Activated CD4-positive, alpha-beta T cell treated with anti-CD3 and anti-CD28 coated beads for 36 hours (primary cell): ENCODE measurements around the gene EEFSEC. TPM values are rescaled to one million over a fixed set of nuclear protein-coding genes. Genes with fewer than 3 reads are reported as not detected.
A peak's percentile ranks its signal among the peaks of the same experiment; 100 is the strongest.

Experiments used
- ATAC-seq: fragments of 200-7000 bp; cut with Tn5 transposase; one replicate; pipeline ENCODE4 v1.10.0; 2021; ENCODE audit warnings: mild to moderate bottlenecking, moderate library complexity
- CTCF ChIA-PET: fragments of 350-600 bp; sonication (Branson Sonifier 250); formaldehyde crosslinking; loops from one replicate; lab custom pipeline; 2021; ENCODE audit warnings: antibody characterized with exemption; lab: Charles Lee
- POLR2A ChIA-PET: fragments of 350-600 bp; sonication (Branson Sonifier 250); formaldehyde crosslinking; loops from one replicate; lab custom pipeline; 2021; ENCODE audit warnings: antibody characterized with exemption, inconsistent platforms; lab: Charles Lee
- DNase-seq: peaks from one replicate; pipeline ENCODE4 v3.0.0-alpha.2; 2020
- H3K27ac Mint-ChIP-seq: one replicate; pipeline ENCODE4 v1.8.0; 2021; ENCODE audit warnings: mixed read lengths
- H3K27me3 Mint-ChIP-seq: one replicate; pipeline ENCODE4 v1.8.0; 2021; ENCODE audit warnings: mixed read lengths
- H3K36me3 Mint-ChIP-seq: one replicate; pipeline ENCODE4 v1.8.0; 2021; ENCODE audit warnings: low read depth, mixed read lengths
- H3K4me1 Mint-ChIP-seq: one replicate; pipeline ENCODE4 v1.8.0; 2021; ENCODE audit warnings: mixed read lengths
- H3K4me3 Mint-ChIP-seq: one replicate; pipeline ENCODE4 v1.8.0; 2021; ENCODE audit warnings: mild to moderate bottlenecking, moderate library complexity, mixed read lengths
- H3K9me3 Mint-ChIP-seq: one replicate; pipeline ENCODE4 v1.8.0; 2021; ENCODE audit warnings: low read depth, mixed read lengths
- intact Hi-C, 2 experiments: fragments of 100-400 bp; cut with DNase I in 1 of 2; cut with micrococcal nuclease in 1 of 2; formaldehyde crosslinking; loops; one replicate each; pipeline versions ENCODE4 v1.14.2 to v1.15.1; 2022 to 2024; cut with DNase I, micrococcal nuclease
- total RNA-seq, 2 experiments: library from RNA; stranded (reverse); gene quantifications; one replicate each; pipeline ENCODE4 v1.2.3, GENCODE V29; 2021

EEFSEC gene
- total RNA-seq, 2 experiments from 2014 or later: 19.6 to 20.7 TPM

GRCh38 chr3:128269796-128270195 lies 116.5 kb downstream of the EEFSEC start:
- Mint-ChIP-seq H3K36me3 (peaks cover 6% of the 10 kb centered on the region), H3K27ac (no peak overlapping the region), H3K4me3 (no peak overlapping the region), H3K4me1 (no peaks in the 10 kb centered on the region), H3K27me3 (no peaks in the 10 kb centered on the region), H3K9me3 (no peaks in the 10 kb centered on the region)
- CTCF ChIA-PET: interaction anchor here (1.1 kb wide), 1 partner anchor 27 kb away, joined by 3 read pairs; no protein-coding TSS in a partner anchor
- POLR2A ChIA-PET: no interaction called here
- ATAC-seq (no peak), DNase-seq (no peak)
- intact Hi-C loops: no loop called here

- Mint-ChIP-seq H3K27ac (no peak overlapping the region), H3K36me3 (peaks cover 6% of the 10 kb centered on the region), H3K4me1 (no peaks in the 10 kb centered on the region), H3K4me3 (no peak overlapping the region), H3K9me3 (no peaks in the 10 kb centered on the region), H3K27me3 (no peaks in the 10 kb centered on the region)
- CTCF ChIA-PET: interaction anchor here (1.1 kb wide), 1 partner anchor 28 kb away, joined by 3 read pairs; no protein-coding TSS in a partner anchor
- intact Hi-C loops: no loop called here
- DNase-seq (no peak), ATAC-seq (no peak)
- POLR2A ChIA-PET: no interaction called here
Measured at GRCh38 chr3:128270559-128271492, 117.5 kb downstream of the EEFSEC start.

GRCh38 chr3:128271536-128272332 lies 118.5 kb downstream of the EEFSEC start:
- Mint-ChIP-seq H3K27me3 (no peaks in the 10 kb centered on the region), H3K9me3 (no peaks in the 10 kb centered on the region), H3K27ac (no peak overlapping the region), H3K4me1 (peaks cover 2% of the 10 kb centered on the region), H3K4me3 (no peak overlapping the region), H3K36me3 (peaks cover 6% of the 10 kb centered on the region)
- intact Hi-C loops: no loop called here
- CTCF ChIA-PET: interaction anchor here (1.7 kb wide), 1 partner anchor 50 kb away, joined by 5 read pairs; no protein-coding TSS in a partner anchor
- ATAC-seq (no peak), DNase-seq (no peak)
- POLR2A ChIA-PET: no interaction called here

- H3K4me1 Mint-ChIP-seq: peaks cover 4% of the 10 kb centered on the region
- no peak overlapping the region for H3K4me3 Mint-ChIP-seq
- no peak for ATAC-seq
- POLR2A ChIA-PET: no interaction called here
- DNase-seq: no peak
- CTCF ChIA-PET: interaction anchor here (0.6 to 1.7 kb wide), 3 partner anchors 16 to 79 kb away, joined by 3 to 5 read pairs (median 4); no protein-coding TSS in a partner anchor
- no peaks in the 10 kb centered on the region for H3K27me3 Mint-ChIP-seq
- intact Hi-C loops: no loop called here
- no peaks in the 10 kb centered on the region for H3K9me3 Mint-ChIP-seq
- H3K36me3 Mint-ChIP-seq: peaks cover 4% of the 10 kb centered on the region
- H3K27ac Mint-ChIP-seq: no peak overlapping the region
Measured at GRCh38 chr3:128273109-128273840, 120.0 kb downstream of the EEFSEC start.

- intact Hi-C loops: no loop called here
- Mint-ChIP-seq H3K4me1 (peaks cover 4% of the 10 kb centered on the region), H3K27me3 (no peaks in the 10 kb centered on the region), H3K9me3 (no peaks in the 10 kb centered on the region), H3K4me3 (no peak overlapping the region), H3K36me3 (no peaks in the 10 kb centered on the region), H3K27ac (no peak overlapping the region)
- DNase-seq (no peak), ATAC-seq (no peak)
- POLR2A ChIA-PET: no interaction called here
- CTCF ChIA-PET: interaction anchor here (0.6 kb wide), 1 partner anchor 80 kb away, joined by 3 read pairs; no protein-coding TSS in a partner anchor
Measured at GRCh38 chr3:128273841-128274573, 120.7 kb downstream of the EEFSEC start.

- H3K9me3 Mint-ChIP-seq: no peaks in the 10 kb centered on the region
- CTCF ChIA-PET: interaction anchor here (1.0 kb wide), 1 partner anchor 10 kb away, joined by 3 read pairs; no protein-coding TSS in a partner anchor
Measured at GRCh38 chr3:128274837-128275236, 121.6 kb downstream of the EEFSEC start.

GRCh38 chr3:128275316-128276145 lies 122.2 kb downstream of the EEFSEC start:
- no peak overlapping the region for H3K4me3 Mint-ChIP-seq
- no peaks in the 10 kb centered on the region for H3K9me3 Mint-ChIP-seq
- CTCF ChIA-PET: interaction anchor here (1.0 kb wide), 1 partner anchor 9 kb away, joined by 3 read pairs; no protein-coding TSS in a partner anchor
- H3K4me1 Mint-ChIP-seq: peaks cover 4% of the 10 kb centered on the region
- no peaks in the 10 kb centered on the region for H3K27me3 Mint-ChIP-seq
- DNase-seq: no peak
- ATAC-seq: no peak
- no peaks in the 10 kb centered on the region for H3K36me3 Mint-ChIP-seq
- POLR2A ChIA-PET: no interaction called here
- intact Hi-C loops: no loop called here
- no peak overlapping the region for H3K27ac Mint-ChIP-seq

More at GRCh38 chr3:128274837-128275236, 121.6 kb downstream of the EEFSEC start:
- Mint-ChIP-seq H3K27me3 (no peaks in the 10 kb centered on the region), H3K4me3 (no peak overlapping the region), H3K36me3 (no peaks in the 10 kb centered on the region), H3K4me1 (peaks cover 4% of the 10 kb centered on the region), H3K27ac (no peak overlapping the region)
- ATAC-seq: no peak
- intact Hi-C loops: no loop called here
- POLR2A ChIA-PET: no interaction called here
- DNase-seq: no peak

GRCh38 chr3:128276146-128276435 lies 122.8 kb downstream of the EEFSEC start:
- Mint-ChIP-seq H3K27ac (no peak overlapping the region), H3K9me3 (no peaks in the 10 kb centered on the region), H3K27me3 (no peaks in the 10 kb centered on the region), H3K36me3 (no peaks in the 10 kb centered on the region), H3K4me3 (no peak overlapping the region), H3K4me1 (peaks cover 4% of the 10 kb centered on the region)
- no peak for ATAC-seq
- ChIA-PET POLR2A (no interaction called here), CTCF (no interaction called here)
- intact Hi-C loops: no loop called here
- DNase-seq: no peak

GRCh38 chr3:128276577-128277183 lies 123.4 kb downstream of the EEFSEC start:
- no peak overlapping the region for H3K4me3 Mint-ChIP-seq
- H3K4me1 Mint-ChIP-seq: peaks cover 4% of the 10 kb centered on the region
- H3K9me3 Mint-ChIP-seq: no peaks in the 10 kb centered on the region
- ATAC-seq (peak; percentile 47), DNase-seq (no peak)
- POLR2A ChIA-PET: no interaction called here
- H3K27ac Mint-ChIP-seq: no peak overlapping the region
- CTCF ChIA-PET: no interaction called here
- intact Hi-C loops: no loop called here
- H3K27me3 Mint-ChIP-seq: no peaks in the 10 kb centered on the region
- no peaks in the 10 kb centered on the region for H3K36me3 Mint-ChIP-seq
